GM21515 (cell line): Measurements from ENCODE around the gene USP28.
"Not testable (repeated sequence)": the region's sequence is repeated elsewhere in the genome, so short reads cannot be mapped to it uniquely, and the experiment has no call there.

Experiments
- ATAC-seq: cut with Tn5 transposase; IDR thresholded peaks from one replicate; pipeline ENCODE4 v1.9.1; 2021; ENCODE audit not compliant: unreplicated experiment

USP28 gene

DNA sequence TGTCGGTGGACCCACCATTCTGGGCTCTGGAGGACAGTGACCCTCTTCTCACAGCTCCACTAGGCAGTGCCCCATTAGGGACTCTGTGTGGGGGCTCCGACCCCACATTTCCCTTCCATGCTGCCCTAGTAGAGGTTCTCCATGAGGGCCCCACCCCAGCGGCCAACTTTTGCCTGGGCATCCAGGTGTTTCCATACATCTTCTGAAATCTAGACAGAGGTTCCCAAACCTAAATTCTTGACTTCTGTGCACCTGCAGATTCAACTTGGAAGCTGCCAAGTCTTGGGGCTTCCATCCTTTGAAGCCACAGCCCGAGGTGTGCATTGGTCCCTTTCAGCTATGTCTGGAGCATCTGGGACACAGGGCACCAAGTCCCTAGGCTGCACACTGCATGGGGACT, 4.1 kb upstream of the USP28 start:
- not testable (repeated sequence) for ATAC-seq

DNA sequence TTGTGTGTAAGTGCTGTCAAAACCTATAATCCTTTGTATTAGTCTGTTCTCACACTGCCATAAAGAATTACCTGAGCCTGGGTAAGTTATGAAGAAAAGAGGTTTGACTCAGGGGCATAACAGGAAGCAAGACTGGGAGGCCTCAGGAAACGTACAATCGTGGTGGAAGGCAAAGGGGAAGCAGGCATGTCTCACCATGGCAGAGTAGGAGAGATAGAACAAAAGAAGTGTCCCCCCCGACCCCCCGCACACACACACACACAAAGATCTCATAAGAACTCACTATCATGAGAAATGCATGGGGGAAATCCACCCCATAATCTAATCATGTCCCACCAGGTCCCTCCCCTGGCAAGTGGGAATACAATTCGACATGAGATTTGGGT, 2.3 kb upstream of the USP28 start:
- no peak for ATAC-seq

- no peak for ATAC-seq
These were observed 1.7 kb upstream of the USP28 start for GRCh38 chr11:113876798-113877669.

GRCh38 chr11:113876074-113876797, 864 bp upstream of the USP28 start:
- no peak for ATAC-seq

DNA sequence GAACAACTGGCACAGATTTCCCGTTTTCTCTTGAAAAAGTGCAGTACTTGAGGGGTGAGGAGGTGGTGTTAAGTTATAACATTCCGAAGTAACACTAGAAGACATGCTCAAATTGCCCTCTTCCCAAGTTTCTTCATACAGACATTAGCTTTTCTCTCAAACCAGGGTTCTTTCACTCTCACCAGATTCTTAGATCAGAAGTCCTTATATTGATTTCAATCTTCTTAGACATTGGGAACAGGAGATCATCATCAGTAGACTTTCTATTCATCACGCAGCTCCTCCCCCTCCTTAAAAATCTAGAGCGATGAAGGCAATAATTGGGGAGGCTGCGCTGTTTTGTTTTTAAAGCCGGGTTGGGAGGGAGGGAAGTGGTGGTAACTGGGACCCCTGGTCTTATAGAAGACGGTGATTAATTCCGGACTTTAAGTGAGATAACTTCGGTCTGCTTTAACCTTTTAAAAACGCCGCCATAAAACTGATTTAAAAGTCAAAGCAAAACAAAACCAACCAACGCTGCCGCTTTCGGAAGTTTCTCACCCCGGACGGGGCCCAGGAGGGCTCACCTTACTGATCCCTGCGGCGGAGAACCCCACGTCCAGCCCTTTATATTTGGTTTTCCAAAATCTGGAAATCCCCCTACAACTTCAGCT, 665 bp downstream of the USP28 start:
- peak; percentile 42 for ATAC-seq

GRCh38 chr11:113874096-113874495, 1.3 kb downstream of the USP28 start:
- no peak for ATAC-seq

DNA sequence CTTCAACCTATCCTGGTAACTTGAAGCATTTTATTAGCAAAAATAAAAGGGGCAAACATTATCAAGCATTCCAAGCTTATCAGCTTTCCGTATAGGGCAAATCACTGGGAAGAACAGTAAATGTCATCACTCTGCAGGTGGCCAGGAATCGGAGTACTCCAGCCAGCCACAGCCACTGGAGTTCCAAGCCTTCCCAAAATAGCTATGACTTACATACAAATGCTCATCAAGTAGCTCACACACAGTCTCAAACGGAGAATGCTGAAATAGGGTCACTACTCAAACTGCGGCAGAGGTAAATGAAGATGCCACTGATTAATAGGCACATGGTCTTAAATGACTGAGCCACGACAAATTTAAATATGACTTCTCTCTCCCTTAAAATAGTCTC, 2.1 kb downstream of the USP28 start:
- ATAC-seq = no peak

DNA sequence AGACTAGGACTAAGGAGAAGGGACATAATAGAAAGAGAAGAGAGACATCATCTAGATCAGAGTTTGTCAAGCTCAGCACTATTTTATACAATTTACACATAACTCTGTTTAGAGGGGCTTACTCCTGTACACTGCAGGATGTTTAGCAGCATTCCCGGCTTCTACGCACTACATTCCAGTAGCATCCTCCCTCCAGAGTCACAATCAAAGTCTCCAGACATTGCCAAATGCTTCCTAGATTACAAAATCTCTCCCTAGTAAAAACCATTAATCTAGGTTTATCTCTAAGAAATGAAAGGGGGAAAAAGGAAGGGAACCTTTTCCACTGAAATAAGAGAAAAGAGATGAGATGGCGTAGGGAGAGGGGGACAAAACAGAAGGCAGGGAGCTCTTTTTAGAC, 4.0 kb downstream of the USP28 start:
- no peak for ATAC-seq

- ATAC-seq = no peak
These were observed 7.4 kb downstream of the USP28 start for GRCh38 chr11:113867843-113868503.

GRCh38 chr11:113865873-113866272, 9.5 kb downstream of the USP28 start:
- no peak for ATAC-seq

DNA sequence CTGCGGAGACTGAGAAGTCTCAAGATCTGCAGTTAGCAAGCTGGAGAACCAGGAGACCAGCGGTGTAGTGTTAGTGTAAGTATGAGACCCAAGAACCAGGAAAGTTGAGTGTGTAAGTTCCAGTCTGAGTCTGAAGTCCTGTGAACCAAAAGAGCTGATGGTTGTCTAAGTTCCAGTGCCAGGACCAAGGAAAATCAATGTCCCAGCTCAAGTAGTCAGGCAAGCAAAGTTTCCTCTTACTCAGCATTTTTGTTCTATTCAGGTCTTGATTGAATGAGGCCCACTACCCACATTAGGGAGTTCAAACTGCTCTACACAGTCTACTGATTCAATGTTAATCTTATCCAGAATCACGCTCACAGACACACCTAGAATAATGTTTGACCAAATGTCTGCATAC, 11.0 kb downstream of the USP28 start:
- ATAC-seq = no peak

GRCh38 chr11:113862435-113862834, 12.9 kb downstream of the USP28 start:
- ATAC-seq = no peak

DNA sequence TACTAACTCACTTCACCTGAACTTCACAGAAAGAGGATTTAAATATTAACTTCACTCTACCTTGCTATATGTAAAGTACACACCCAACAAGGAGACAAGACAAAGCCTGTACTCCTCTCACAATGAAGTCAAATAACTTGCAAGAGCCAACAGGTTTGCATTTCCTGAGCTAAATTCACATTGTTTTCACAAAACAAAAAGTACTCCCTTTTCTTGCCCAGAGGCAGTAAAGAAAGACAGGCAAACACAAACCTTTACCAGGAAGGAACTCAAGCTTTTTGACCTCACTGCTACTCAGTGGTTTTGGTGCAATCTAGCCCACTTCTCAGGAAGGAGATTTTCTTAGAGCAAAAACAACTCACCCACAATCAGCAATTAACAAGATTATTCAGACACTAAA, 15.7 kb downstream of the USP28 start:
- no peak for ATAC-seq

GRCh38 chr11:113856966-113857759, 18.2 kb downstream of the USP28 start:
- no peak for ATAC-seq

GRCh38 chr11:113855803-113856202, 19.6 kb downstream of the USP28 start:
- no peak for ATAC-seq

DNA sequence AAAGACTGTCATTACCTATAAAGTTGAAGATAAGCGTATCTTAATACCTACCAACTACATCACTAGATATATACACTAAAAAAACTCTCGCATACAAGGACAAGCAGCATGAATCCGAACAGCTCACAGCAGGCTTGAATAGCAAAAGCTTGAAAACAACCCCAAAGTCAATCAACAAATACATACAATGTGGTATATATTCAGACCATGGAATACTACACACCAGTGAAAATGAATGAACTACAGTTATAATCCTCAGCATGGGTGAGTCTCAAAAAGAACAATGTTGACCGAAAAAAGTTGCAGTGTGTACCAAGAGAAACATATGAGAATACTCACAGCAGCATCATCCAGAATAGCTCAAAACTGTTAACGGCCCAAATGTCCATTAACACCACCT, 25.2 kb downstream of the USP28 start:
- no peak for ATAC-seq

GRCh38 chr11:113849713-113850112, 25.7 kb downstream of the USP28 start:
- no peak for ATAC-seq

- no peak for ATAC-seq
These were observed 27.8 kb downstream of the USP28 start for GRCh38 chr11:113847580-113847979.

DNA sequence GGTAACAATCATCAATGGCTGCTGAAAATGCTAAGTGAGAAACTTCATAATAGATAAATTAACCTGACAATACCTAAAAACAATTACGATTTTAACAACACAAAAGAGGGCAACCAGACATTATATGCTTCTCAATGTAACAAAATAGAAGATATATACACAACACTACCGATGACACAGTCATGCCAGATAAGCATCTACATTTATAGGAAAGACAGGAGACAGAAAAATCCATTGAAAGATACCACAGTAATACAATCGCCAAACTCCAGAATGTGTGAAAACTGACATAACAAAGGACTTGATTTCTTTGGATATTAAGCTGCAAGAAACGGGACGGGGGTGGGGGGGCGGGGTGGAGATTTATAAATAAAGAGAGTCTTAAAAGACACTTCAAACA, 28.3 kb downstream of the USP28 start:
- no peak for ATAC-seq

GRCh38 chr11:113841691-113842090, 33.7 kb downstream of the USP28 start:
- no peak for ATAC-seq
